CD1c-positive myeloid dendritic cell (primary cell): Measurements from ENCODE around the gene CCSER2.
"Not testable (repeated sequence)": the region's sequence is repeated elsewhere in the genome, so short reads cannot be mapped to it uniquely, and the experiment has no call there.

Experiments
- DNase-seq: peaks from one replicate; pipeline ENCODE4 v3.0.0-alpha.2; 2016; ENCODE audit errors: extremely low spot score

CCSER2 gene

GRCh38 chr10:84521468-84521867, 193.1 kb downstream of the CCSER2 start:
- DNase-seq = no peak

GRCh38 chr10:84522612-84523462, 194.4 kb downstream of the CCSER2 start:
- DNase-seq = no peak

- DNase-seq = no peak
Measured at GRCh38 chr10:84523526-84523925, 195.1 kb downstream of the CCSER2 start.

- no peak for DNase-seq
Measured at GRCh38 chr10:84524435-84524834, 196.0 kb downstream of the CCSER2 start.

DNA sequence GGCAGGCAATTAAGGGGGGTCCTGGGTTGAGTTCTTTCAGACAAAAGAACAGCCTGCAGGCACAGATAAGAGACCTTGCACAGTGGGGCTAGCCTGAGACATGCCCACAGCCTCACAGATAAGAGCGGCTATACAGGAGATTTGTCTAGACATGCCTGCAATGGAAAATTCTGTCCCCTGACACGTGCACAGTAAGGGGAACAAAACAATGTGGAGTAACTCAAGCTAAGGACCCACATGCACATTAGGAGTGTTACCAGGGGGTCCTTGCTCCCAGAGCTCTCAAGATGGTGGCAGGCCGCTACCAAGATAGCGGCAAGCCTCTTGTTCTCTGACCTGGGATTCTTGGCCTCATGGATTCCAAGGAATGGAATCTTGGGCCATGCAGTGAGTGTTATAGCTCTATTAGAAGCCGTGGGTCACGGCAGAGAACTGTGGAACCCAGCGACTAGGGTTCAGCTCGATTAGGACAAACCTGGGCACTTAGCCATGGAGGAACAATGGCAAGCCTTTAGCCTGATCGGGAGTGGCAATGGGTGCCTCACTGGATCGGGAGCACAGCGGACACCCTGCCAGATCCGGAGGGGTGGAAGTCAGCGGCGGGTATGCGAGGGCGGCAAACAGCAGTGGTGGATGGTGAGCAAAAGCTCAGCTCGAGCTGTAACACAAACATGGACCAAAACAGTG, 196.9 kb downstream of the CCSER2 start:
- DNase-seq = no peak

DNA sequence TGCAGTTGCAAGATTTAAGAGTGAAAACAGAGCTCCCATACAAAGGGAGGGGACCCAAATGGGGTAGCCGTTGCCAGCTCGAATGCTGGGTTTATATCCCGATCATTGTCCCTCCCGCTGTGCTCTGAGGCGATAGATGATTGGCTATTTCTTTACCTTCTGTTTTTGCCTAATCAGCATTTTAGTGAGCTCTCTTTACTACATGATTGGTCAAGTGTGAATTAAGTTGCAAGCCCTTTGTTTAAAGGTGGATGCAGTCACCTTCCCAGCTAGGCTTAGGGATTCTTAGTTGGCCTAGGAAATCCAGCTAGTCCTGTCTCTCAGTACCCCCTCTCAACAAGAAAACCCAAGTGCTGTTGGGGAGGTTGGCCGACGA, 197.4 kb downstream of the CCSER2 start:
- DNase-seq = not testable (repeated sequence)

- DNase-seq = not testable (repeated sequence)
Measured at GRCh38 chr10:84527386-84527785, 199.0 kb downstream of the CCSER2 start.

DNA sequence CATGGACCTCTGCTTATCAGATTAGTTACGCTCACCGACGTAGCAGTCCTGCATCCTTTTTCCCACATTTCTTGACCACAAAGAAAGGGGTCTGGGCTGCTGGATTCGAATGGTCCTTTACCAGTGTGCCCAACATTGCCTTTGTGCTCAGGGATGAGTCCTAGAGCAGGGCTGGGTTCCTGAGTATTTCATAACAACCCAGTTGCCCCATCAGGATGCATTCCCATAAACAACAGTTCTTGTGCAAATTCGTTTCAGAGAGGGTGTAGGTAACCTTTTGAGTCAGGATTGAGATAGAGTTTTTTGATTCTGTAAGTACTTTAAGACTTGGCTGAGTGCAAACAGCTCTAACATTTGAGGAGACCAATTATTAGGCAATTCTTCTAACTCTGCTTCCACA, 200.1 kb downstream of the CCSER2 start:
- DNase-seq = not testable (repeated sequence)

DNA sequence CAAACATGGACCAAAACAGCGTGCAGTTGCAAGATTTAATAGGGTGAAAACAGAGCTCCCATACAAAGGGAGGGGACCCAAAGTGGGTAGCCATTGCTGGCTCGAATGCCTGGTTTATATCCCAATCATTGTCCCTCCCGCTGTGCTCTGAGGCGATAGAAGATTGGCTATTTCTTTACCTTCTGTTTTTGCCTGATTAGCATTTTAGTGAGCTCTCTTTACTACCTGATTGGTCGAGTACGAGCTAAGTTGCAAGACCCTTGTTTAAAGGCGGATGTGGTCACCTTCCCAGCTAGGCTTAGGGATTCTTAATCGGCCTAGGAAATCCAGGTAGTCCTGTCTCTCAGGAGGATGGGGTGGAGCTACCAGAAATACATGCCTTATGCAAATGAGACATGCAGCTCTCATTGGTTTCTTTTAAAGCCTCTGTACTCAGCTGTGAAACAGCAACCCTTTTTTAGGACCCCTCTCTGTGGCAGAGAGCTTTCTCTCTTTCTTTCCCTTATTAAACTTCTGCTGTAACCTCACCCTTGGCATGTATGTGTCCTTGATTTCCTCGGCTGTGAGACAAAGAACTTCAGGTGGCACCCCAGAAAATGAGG, 202.4 kb downstream of the CCSER2 start:
- DNase-seq = no peak

- DNase-seq = no peak
Measured at GRCh38 chr10:84531396-84531795, 203.0 kb downstream of the CCSER2 start.

- DNase-seq = no peak
Measured at GRCh38 chr10:84534168-84534567, 205.8 kb downstream of the CCSER2 start.

GRCh38 chr10:84537447-84537931, 209.1 kb downstream of the CCSER2 start:
- DNase-seq = peak; percentile 78

- DNase-seq = no peak
Measured at GRCh38 chr10:84538036-84538435, 209.6 kb downstream of the CCSER2 start.

- DNase-seq = no peak
Measured at GRCh38 chr10:84539216-84539615, 210.8 kb downstream of the CCSER2 start.

DNA sequence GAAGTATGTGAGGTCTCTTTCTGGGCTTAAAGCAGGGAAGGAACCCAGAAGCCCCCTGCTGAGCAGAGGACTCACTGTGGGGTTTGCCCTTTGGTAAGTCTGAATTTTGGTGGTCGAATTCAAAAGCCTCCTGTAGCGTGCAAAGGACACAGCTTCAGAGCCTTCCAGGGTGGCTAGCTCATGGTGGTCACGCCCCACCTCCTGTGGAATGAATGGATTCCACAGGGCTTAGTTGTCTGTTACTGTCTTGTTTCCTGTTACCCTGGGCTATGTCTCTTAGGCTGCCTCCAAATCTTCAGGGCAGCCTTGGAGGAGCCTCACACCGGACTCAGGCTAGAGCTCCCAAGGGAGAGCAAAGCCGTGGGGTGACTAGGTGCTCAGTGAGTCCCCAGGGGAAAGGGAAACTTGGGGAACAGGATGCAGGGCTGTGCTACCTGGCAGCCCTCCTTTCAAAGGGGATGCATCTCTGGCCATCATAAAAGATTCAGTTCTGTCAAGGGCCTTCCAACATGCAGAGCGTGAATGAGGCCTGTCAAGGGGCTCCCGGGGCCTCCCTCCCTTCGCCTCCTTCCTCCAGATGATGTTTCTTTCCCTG, 211.7 kb downstream of the CCSER2 start:
- DNase-seq = no peak

DNA sequence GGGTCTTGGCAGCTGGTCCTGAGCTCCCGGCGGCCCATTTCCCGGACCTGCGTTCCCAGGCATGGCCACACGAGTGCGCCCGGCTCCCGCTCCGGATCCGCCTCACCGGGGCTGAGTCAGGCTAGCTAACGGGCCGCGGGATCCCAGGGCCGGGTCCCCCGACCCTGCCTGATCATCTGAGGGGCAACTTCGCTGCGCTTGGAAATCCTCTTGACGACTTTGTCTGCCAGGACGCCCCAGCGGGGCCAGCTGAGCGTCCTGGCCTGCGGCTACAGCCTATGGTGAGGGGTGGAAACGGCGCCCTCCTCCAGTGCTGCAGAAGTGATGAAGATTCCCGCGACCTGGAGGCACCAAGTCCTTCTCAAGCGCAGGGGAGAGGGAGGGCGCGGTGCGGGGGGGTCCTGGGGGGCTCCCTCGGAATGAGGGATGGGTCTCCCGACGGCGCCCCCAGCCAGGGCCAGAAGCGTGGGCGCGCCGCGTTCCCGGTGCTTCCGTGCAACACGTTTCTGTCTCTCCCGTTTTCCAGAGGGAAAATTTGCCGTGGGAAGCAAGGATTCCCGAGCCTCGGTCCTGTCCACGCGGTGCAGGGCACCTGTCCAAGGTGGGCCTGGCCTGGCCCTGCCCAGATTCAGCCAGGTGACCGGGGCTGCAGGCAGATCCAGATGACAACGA, 212.4 kb downstream of the CCSER2 start:
- peak; percentile 60 for DNase-seq

DNA sequence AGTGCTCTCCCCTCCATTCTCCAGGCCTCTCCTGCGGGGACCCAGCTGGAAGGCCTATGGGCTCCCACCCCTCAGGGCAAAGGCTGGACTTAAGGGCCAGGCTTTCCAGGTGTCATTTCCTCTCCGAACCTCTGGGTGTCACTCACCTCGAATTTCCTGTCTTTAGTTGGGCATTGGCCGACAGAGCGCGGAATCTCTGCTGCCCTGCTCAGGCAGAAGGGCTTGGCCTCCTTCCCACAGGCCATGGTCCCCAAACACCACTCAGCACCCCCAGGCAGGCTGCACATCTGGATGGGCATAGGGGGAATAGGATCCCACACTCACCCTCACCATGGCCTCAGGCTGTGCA, 212.9 kb downstream of the CCSER2 start:
- DNase-seq = no peak

DNA sequence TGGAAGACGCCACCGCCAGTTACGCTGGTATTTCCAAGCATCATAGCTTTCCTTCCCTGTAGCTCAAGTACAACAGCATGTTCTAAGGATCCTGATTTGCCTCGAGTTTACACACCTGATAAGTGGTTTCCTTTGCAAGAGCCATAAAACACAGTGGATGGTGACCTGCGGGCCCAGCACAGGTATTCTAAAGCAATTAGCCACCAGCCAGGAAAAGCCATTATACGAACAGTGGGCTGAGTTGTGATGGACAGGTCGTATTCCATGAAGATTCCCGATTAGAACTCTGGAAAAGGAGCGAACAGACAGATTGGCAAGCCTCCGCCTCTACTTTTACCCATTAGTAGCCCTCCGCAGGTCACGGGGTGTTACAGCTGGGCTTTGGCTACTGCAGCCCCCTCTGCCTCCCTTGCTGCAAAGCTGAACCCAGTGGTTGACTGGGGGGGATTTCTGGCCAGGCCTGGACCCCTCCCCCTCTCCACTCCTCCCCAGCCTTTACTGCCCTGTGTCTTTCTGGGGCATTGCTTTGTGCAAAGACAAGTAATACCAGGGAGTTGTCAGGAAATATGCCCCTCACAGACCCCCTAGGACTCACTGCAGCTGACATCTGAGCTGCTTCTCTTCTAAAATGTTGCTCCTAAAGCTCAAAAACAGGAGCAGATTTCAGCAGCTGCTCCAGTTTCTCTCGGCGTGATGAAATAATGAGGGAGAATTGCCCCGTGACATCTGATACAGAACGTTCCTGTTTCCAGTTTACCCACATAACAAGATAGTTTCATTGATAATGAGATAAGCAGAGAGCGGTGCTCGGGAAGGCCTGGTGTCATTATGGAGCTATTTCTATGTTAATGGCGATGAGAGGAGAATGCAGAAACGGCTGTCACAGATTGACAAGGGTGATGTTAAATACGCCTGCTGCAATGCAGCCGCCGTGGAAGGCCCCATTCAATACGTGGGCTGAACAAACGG, 214.4 kb downstream of the CCSER2 start:
- DNase-seq = no peak

DNA sequence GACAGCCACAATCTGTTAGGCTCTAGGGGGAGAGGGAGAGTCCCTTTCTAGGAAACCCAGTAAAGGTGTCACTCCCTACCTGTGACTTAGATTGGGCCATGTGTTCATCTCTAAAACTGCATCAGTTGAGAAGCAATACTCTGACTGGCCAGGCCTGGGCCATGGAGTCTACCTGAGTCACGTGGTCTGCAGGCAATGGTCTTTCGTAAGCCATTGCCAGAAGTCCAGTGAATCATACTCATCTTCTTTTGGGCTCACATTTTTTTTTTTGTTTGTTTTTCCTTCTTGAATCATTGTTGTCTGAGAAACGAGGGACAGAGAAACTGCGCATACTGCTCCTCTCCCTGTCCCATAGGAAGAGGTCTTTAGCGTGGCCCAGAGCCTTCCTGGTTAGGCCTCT, 215.6 kb downstream of the CCSER2 start:
- no peak for DNase-seq

DNA sequence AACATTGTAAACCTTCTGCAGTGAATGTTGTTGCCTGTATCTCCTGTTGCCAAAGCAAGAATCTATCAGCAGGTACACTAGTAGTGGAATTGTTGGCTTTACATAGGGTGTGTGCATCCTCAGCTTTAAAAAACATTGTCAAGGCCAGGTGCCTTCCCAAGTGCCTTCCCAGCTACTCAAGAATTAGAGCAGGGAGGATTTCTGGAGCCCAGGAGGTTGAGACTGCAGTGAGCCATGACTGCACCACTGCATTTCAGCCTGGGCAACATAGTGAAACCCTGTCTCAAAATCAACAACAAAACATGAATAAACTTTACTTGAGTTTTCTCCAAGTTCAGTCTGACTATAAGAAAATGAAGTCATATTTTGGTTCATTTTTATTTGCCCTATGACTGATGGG, 217.3 kb downstream of the CCSER2 start:
- DNase-seq = no peak

GRCh38 chr10:84546609-84547008, 218.2 kb downstream of the CCSER2 start:
- DNase-seq = no peak
